Uterus (tissue), 4 donors: Measurements from ENCODE around the gene KCNN3. TPM values are rescaled to one million over a fixed set of nuclear protein-coding genes. Genes with fewer than 3 reads are reported as not detected.
A peak's percentile ranks its signal among the peaks of the same experiment; 100 is the strongest.

Source experiments
- DNase-seq, 2 donors: peaks; one replicate each; pipeline ENCODE4 v3.0.0-alpha.2; 2019 to 2020
- H3K27ac ChIP-seq, 2 donors: fragments of 200-600 bp; sonication (generic); 1 replicate in 1 of 2; 2 replicates in 1 of 2; pipeline ENCODE4 v1.5.1; 2016 to 2018
- H3K27me3 ChIP-seq, 2 donors: fragments of 200-600 bp; sonication (generic); one replicate each; pipeline ENCODE4 v1.5.1; 2018 to 2019; ENCODE audit warnings: control low read depth in 1 of 2
- H3K36me3 ChIP-seq, 2 donors: fragments of 200-600 bp; sonication (generic); one replicate each; pipeline ENCODE4 v1.5.1; 2019; ENCODE audit warnings: control low read depth in 1 of 2
- H3K4me1 ChIP-seq, 2 donors: fragments of 200-600 bp; sonication (generic); one replicate each; pipeline ENCODE4 v1.5.1; 2018 to 2019; ENCODE audit warnings: control low read depth in 1 of 2
- H3K4me3 ChIP-seq, 2 donors: fragments of 200-600 bp; sonication (generic); 1 replicate in 1 of 2; 2 replicates in 1 of 2; pipeline ENCODE4 v1.5.1; 2018 to 2019; ENCODE audit warnings: mild to moderate bottlenecking in 1 of 2
- H3K9me3 ChIP-seq, 2 donors: fragments of 200-600 bp; sonication (generic); one replicate each; pipeline ENCODE4 v1.5.1; 2019; ENCODE audit warnings: control low read depth in 1 of 2
- CTCF ChIP-seq, 4 experiments: fragments of 200-600 bp in 2 of 4; fragments of 450-650 bp in 2 of 4; sonication (generic) in 2 of 4; IDR thresholded peaks; one replicate each; pipeline ENCODE4 v1.5.1; 2016 to 2019; ENCODE audit warnings: antibody characterized with exemption in 4 of 4, mild to moderate bottlenecking in 2 of 4, moderate library complexity in 1 of 4
- POLR2A ChIP-seq, 2 donors: fragments of 450-650 bp; IDR thresholded peaks; one replicate each; pipeline ENCODE4 v1.6.1; 2016; ENCODE audit warnings: antibody characterized with exemption in 2 of 2, mild to moderate bottlenecking in 1 of 2, moderate library complexity in 1 of 2
- intact Hi-C: fragments of 100-400 bp; cut with DNase I; formaldehyde crosslinking; loops from one replicate; pipeline ENCODE4 v1.15.1; 2023; ENCODE audit warnings: low total_unique reads
- total RNA-seq, 4 donors: library from RNA; depleted of rRNA in 3 of 4; stranded (reverse); fragments of >200 nt in 3 of 4; gene quantifications; one replicate each; pipeline versions ENCODE4 v1.1.0 to v1.2.4, GENCODE V29; 2014 to 2023
- donor health status: DM: yes; HTN: yes; CAD: no.

The KCNN3 gene
- total RNA-seq, 4 donors from 2014 or later, result 7.1 to 35.5 (median 12.1) TPM

GRCh38 chr1:154749078-154749760 is 120.9 kb downstream of the KCNN3 start:
- no peaks in the 10 kb centered on the region for H3K27me3 ChIP-seq
- intact Hi-C loops, result no loop called here
- peak in 1 of 4 experiments; percentile 19 for TF ChIP-seq CTCF (IDR thresholded peaks at IDR 0.05)
- no peak for TF ChIP-seq POLR2A (IDR thresholded peaks at IDR 0.05)

GRCh38 chr1:154748405-154748775 is 121.7 kb downstream of the KCNN3 start:
- Histone ChIP-seq H3K27me3 (no peaks in the 10 kb centered on the region), H3K36me3 (no peaks in the 10 kb centered on the region), H3K4me1 (peaks cover 19 to 27% of the 10 kb centered on the region in 2 donors), H3K9me3 (no peaks in the 10 kb centered on the region), H3K4me3 (no peak overlapping the region), H3K27ac (peak overlapping the region; percentile 82 to 88)
- no peak for DNase-seq
- no peak for TF ChIP-seq CTCF (IDR thresholded peaks at IDR 0.05)
- TF ChIP-seq POLR2A (IDR thresholded peaks at IDR 0.05), result no peak
- intact Hi-C loops, result no loop called here

More at GRCh38 chr1:154749078-154749760, 120.9 kb downstream of the KCNN3 start:
- peaks cover 19 to 27% of the 10 kb centered on the region in 2 donors for H3K4me1 ChIP-seq
- no peaks in the 10 kb centered on the region for H3K36me3 ChIP-seq
- peak overlapping the region; percentile 82 to 88 for H3K27ac ChIP-seq
- peak in 1 of 2 donors; percentile 54 for DNase-seq
- no peak overlapping the region for H3K4me3 ChIP-seq
- H3K9me3 ChIP-seq, result no peaks in the 10 kb centered on the region

- intact Hi-C loops, result no loop called here
- H3K4me3 ChIP-seq, result no peak overlapping the region
- peak overlapping the region; percentile 82 to 88 for H3K27ac ChIP-seq
- peaks cover 19 to 27% of the 10 kb centered on the region in 2 donors for H3K4me1 ChIP-seq
- TF ChIP-seq CTCF (IDR thresholded peaks at IDR 0.05), result no peak
- TF ChIP-seq POLR2A (IDR thresholded peaks at IDR 0.05), result no peak
- H3K36me3 ChIP-seq, result no peaks in the 10 kb centered on the region
- H3K27me3 ChIP-seq, result no peaks in the 10 kb centered on the region
- peak in 1 of 2 donors; percentile 67 for DNase-seq
- no peaks in the 10 kb centered on the region for H3K9me3 ChIP-seq
These were observed 122.2 kb downstream of the KCNN3 start for GRCh38 chr1:154747740-154748404.

GRCh38 chr1:154747380-154747739 is 122.7 kb downstream of the KCNN3 start:
- H3K27me3 ChIP-seq, result no peaks in the 10 kb centered on the region
- H3K36me3 ChIP-seq, result no peaks in the 10 kb centered on the region
- TF ChIP-seq CTCF (IDR thresholded peaks at IDR 0.05), result no peak
- TF ChIP-seq POLR2A (IDR thresholded peaks at IDR 0.05), result no peak
- peak; percentile 35 to 63 for DNase-seq
- peaks cover 19 to 27% of the 10 kb centered on the region in 2 donors for H3K4me1 ChIP-seq
- H3K4me3 ChIP-seq, result no peak overlapping the region
- H3K27ac ChIP-seq, result peak overlapping the region; percentile 82 to 88
- intact Hi-C loops, result no loop called here
- no peaks in the 10 kb centered on the region for H3K9me3 ChIP-seq

GRCh38 chr1:154746622-154747299 is 123.3 kb downstream of the KCNN3 start:
- Histone ChIP-seq H3K4me3 (no peak overlapping the region), H3K36me3 (no peaks in the 10 kb centered on the region), H3K27me3 (no peaks in the 10 kb centered on the region), H3K27ac (peak overlapping the region; percentile 82 to 88), H3K4me1 (peaks cover 19 to 27% of the 10 kb centered on the region in 2 donors), H3K9me3 (no peaks in the 10 kb centered on the region)
- no peak for DNase-seq
- intact Hi-C loops, result no loop called here
- TF ChIP-seq CTCF (IDR thresholded peaks at IDR 0.05) (no peak), POLR2A (IDR thresholded peaks at IDR 0.05) (no peak)
